Fibroblast of skin of right biceps (primary cell): Measurements from ENCODE around the gene KREMEN1.
"Not testable (repeated sequence)": the region's sequence is repeated elsewhere in the genome, so short reads cannot be mapped to it uniquely, and the experiment has no call there.

Source experiments
- DNase-seq: peaks from one replicate; pipeline ENCODE4 v3.0.0-alpha.2; 2013

Gene KREMEN1

DNA sequence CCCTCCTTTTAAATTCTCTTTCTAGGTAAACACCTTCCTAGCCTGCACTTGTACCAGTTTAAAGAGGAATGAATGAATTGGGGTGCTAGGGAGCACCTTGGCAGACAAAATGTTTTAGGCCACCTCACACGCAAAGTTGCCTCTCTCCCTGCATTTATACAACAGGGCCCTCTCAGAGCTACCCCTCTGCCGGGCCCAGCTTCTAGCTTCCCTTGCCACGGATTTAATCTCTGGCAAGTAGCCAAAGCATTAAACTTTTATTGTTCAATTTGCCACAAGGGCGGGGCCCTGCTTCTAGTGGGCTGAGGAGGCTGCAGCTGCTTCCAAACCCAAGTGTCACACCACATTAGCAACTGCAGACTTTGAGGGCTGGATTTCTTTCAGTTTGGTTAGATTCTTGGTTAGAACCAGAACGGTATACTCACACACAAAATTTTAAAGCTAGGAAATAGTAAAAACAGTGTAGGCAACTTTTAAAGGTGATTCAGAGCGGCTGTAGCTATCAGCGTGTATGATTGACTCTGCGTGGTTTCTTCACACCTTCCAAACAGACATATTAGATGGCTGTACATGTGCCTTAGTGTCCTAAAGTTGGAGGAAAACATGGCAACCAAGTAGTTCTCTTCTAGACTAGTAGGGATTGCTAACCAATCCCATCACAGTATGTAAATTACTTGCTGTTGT is 6.5 kb downstream of the KREMEN1 start:
- no peak for DNase-seq

- DNase-seq = no peak
Observed at GRCh38 chr22:29080106-29080975, 7.5 kb downstream of the KREMEN1 start.

DNA sequence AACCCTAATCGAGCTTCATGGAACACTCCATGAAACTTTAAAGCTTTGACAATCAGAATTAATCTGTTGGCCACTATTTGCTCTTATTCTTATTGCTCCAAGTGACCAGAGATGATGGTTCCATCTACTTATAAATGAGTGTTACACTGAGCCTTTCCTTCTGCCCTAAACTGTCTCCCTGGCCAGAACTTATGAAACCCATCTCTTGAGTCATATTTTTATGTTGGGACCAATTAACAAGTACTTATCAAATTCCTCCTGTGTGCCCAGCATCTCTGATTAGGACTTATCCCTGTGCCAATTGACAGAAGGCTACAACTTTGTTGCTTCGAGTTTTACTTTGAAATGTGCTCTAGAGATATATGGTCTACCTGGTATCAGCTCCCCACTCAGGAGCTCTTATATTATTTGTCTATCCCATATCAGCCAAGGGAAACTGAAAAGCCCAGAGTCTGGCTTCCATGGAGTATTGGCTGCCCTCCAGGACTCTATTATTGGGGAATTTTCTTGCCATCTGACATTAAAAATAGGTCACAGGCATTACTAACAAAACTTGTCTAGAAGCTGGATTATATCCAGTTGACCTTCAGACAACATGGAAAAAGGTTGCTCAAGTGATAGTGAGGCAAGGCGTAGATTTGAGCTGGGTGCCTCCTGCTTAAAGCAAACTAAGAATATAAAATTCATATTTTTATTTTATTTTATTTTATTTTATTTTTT is 8.8 kb downstream of the KREMEN1 start:
- no peak for DNase-seq

DNA sequence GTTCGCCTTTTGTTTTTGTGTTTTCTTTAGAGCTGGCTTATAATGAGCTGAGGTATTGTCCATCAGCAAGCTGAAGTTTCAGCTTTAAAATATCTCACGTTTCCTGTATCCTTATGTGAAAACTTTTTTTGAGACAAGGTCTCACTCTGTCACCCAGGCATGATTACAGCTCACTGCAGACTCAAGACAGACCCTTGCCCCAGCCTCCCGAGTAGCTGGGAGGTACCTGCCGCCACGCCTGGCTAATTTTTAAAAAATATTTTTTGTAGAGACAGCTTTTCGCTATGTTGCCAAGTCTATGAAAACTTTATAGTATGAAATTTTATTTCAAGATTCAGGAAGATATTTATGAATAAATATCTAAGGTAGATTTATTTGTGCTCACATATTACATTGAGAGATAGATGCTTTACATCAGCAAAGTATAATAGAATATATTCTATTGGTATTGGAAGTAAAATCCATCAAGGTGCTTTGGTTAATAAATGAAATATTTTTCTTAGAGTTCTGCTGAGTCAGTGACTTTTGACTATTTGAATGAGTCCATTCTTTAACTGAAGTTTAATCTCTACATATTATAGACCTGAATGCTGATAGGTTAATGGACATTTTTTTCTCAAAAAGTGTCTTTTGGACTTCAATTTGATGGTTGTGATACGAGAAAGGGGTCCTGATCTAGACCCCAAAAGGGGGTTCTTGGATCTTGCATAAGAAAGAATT is 10.2 kb downstream of the KREMEN1 start:
- no peak for DNase-seq

- DNase-seq = not testable (repeated sequence)
Observed at GRCh38 chr22:29083576-29083932, 10.7 kb downstream of the KREMEN1 start.

- peak; percentile 56 for DNase-seq
Observed at GRCh38 chr22:29083933-29084591, 11.2 kb downstream of the KREMEN1 start.

DNA sequence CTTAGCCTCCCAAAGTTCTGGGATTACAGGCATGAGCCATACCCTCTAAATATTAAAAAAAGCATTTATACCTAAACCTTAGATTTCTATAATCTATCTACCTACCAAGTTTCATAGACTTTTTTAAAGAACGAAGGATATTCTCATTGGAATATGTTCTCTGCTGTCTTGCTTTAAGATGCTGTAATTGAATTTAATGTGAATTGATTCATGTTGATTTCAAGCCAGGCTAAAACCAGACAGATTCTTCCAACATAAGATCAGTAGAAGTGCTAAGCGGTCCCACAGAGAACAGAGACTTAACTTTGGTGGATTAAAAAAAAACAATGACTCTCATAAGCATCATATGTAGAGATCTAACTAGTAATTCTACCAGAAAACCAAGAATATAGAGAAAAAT is 14.2 kb downstream of the KREMEN1 start:
- no peak for DNase-seq

- DNase-seq = no peak
Observed at GRCh38 chr22:29088809-29089208, 16.0 kb downstream of the KREMEN1 start.

GRCh38 chr22:29089507-29089906 is 16.7 kb downstream of the KREMEN1 start:
- no peak for DNase-seq

DNA sequence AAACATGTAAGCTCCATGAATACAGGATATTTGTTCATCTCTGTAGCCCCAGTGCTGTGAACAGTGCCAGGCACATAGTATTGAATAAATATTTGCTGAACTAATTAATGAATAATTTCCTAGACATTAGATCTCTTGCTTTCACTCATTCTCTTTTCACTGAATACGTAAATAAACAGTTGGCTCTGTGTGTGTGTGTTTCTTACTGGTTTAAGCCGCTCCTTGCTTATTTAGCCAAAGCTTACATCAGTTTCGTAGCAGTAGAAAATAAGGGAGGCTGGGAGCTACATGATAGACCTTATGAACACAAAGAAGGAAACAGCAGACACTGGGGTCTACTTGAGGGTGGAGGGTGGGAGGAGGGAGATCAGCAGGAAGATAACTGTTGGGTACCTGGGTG is 17.2 kb downstream of the KREMEN1 start:
- DNase-seq = no peak

DNA sequence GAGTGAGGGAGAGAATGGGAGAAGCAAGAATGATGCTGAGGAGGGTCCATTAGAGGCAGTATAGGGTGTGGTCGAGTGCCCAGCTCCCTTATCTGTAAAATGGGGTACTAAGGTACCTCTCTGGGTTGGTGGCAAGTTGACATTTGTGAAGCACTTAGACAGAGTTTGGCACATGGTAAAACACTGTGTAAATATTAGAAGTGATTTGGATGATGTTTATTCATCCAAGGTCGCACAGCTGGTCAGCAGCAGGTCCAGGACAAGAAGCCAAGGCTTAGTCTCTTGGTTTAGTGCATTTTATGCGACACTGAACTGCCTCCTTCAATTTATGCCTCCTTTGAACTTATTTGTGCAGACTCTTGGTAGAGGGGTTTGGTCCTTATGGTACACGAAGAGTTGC is 19.4 kb downstream of the KREMEN1 start:
- DNase-seq = no peak

DNA sequence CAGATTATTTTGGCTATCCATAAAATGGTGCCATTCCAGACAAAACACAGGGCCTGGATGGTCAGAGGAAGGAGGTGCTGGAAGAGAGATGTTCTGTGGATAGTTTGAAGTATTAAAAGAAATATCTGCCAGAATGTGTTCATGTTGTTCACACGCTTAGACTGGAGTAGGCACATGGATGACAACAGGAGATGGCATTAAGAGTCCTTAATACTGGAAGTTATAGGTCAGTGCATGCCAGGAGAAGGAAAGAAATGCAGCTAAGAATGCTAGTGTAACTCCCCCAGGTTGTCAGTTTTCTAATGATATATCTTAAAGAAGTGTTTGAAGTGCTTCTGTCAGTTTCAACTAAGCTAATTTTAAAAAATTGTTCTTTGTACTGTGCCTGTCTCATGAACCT is 20.2 kb downstream of the KREMEN1 start:
- no peak for DNase-seq

- DNase-seq = peak; percentile 91
Observed at GRCh38 chr22:29093501-29094300, 20.9 kb downstream of the KREMEN1 start.

DNA sequence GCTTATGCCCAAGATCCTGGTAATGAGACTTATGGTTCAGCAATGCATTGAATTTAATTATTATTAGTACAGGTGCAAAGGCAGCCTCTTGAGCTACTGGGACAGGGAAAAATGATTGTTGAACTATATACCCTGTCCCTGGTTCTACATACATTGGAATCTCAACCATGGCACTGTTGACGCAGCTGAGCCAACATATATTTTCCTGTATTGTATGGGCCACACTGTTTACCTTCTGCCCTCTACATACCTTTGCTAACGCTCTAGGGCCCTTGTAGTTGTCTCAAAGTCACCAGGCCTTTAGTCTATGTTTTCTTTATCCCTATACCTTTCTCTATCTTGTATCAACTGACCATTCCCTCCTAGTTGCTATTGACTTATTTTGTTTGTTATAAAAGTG is 22.6 kb downstream of the KREMEN1 start:
- no peak for DNase-seq

GRCh38 chr22:29096736-29097669 is 24.2 kb downstream of the KREMEN1 start:
- peak; percentile 34 for DNase-seq

GRCh38 chr22:29098296-29098695 is 25.5 kb downstream of the KREMEN1 start:
- DNase-seq = no peak

- DNase-seq = no peak
Observed at GRCh38 chr22:29102300-29102699, 29.5 kb downstream of the KREMEN1 start.

GRCh38 chr22:29103121-29103520 is 30.3 kb downstream of the KREMEN1 start:
- DNase-seq = no peak

DNA sequence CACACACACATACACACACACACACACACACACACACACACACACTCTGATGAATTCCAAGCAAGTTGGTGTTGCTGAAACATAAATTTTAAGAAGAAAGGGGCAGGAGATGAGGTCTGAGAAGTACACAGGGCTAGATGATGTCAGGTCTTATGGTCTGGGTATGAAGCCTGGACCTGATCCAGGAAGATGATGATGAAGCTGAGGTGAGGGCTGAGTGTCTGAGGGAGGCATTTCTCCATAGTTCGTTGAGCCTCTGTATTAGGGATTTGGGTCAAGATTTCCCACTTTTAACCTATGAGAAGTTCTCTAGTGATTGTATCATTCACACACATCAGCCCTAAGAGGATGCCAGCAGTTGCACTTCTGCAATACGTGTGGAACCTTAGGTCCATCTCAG is 32.6 kb downstream of the KREMEN1 start:
- DNase-seq = peak; percentile 33

DNA sequence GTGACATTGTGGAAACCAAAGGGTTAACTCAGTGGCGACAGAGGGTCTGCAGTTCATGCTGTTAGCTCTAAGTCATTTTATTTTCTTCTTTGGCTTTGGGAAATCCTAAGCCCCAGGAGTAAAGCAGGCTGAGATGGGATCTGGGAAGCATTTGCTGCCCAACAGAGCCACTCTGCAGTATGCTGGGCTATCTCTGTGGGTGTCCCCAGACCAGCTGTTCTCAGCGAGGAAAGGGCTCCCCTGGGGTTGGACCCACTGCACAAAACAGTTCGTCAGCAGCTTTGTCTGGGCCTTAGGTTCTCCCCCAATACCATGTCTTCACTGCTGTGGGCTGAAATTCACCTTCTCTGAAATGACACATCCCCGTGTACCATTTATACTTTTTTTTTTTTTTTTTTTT is 34.0 kb downstream of the KREMEN1 start:
- DNase-seq = no peak
